Aorta (tissue), 5 donors: ENCODE results near the gene TOM1L2. TPM values are rescaled to one million over a fixed set of nuclear protein-coding genes. Genes with fewer than 3 reads are reported as not detected.

Source experiments
- ATAC-seq: fragments of 200-7000 bp; cut with Tn5 transposase; one replicate; pipeline ENCODE4 v1.9.1; 2022; ENCODE audit warnings: moderate library complexity; ENCODE audit not compliant: low FRiP score
- DNase-seq, 2 donors: peaks; one replicate each; pipeline ENCODE4 v3.0.0-alpha.2; 2020
- H3K27ac ChIP-seq, 2 donors: one replicate each; pipeline ENCODE4 v1.5.1; 2013; ENCODE audit warnings: low read length in 2 of 2, mild to moderate bottlenecking in 2 of 2, moderate library complexity in 2 of 2, control low read depth in 1 of 2, inconsistent platforms in 1 of 2, low read depth in 1 of 2
- H3K27me3 ChIP-seq, 2 donors: one replicate each; pipeline ENCODE4 v1.6.1; 2013; ENCODE audit warnings: control low read depth in 1 of 2, low read length in 1 of 2, mild to moderate bottlenecking in 1 of 2, moderate library complexity in 1 of 2; ENCODE audit not compliant: insufficient read depth in 2 of 2, control insufficient read depth in 1 of 2
- H3K36me3 ChIP-seq, 2 donors: one replicate each; pipeline ENCODE4 v1.6.1; 2013; ENCODE audit warnings: control low read depth in 1 of 2, low read length in 1 of 2, mild to moderate bottlenecking in 1 of 2; ENCODE audit not compliant: insufficient read depth in 2 of 2, control insufficient read depth in 1 of 2
- H3K4me1 ChIP-seq, 2 donors: one replicate each; pipeline ENCODE4 v1.6.1; 2013; ENCODE audit warnings: low read length in 2 of 2, control low read depth in 1 of 2, mild to moderate bottlenecking in 1 of 2, moderate library complexity in 1 of 2; ENCODE audit not compliant: insufficient read depth in 2 of 2, control insufficient read depth in 1 of 2
- H3K4me3 ChIP-seq, 2 donors: one replicate each; pipeline ENCODE4 v1.5.1; 2013; ENCODE audit warnings: low read length in 2 of 2, control low read depth in 1 of 2, mild to moderate bottlenecking in 1 of 2
- H3K9me3 ChIP-seq: one replicate; pipeline ENCODE4 v1.6.1; 2013; ENCODE audit warnings: mild to moderate bottlenecking, low read length; ENCODE audit not compliant: control insufficient read depth
- WGBS, 2 donors: extraction: QIAGEN DNeasy Blood & Tissue Kit; methylation state at CpG; one replicate each; pipeline ENCODE4 v1.1.7; 2013; 5-methylcytosine and 5-hydroxymethylcytosine counted together
- intact Hi-C, 2 donors: fragments of 100-400 bp; cut with DNase I; formaldehyde crosslinking; loops; one replicate each; pipeline versions ENCODE4 v1.14.2 to v1.15.0; 2022
- polyA plus RNA-seq, 2 donors: library from polyadenylated mRNA; stranded (reverse); fragments of 200-250 nt; gene quantifications; one replicate each; pipeline ENCODE4 v1.2.3, GENCODE V29; 2013
- total RNA-seq, 2 donors: library from RNA; stranded (reverse); fragmentation: NEBNext Ultra II Directional; extraction: Animal tissue kit (Norgen Biotek cat#: 25700); gene quantifications; one replicate each; pipeline ENCODE4 v1.2.1, GENCODE V29; 2021
- donor health status: healthy with polysubstance abuse.
- donor health status: Bipolar disorder and iron deficiency.
- donor health status: DM: no; HTN: no; CAD: no.
- donor health status: DM: no; HTN: no; CAD: no.
- donor health status: DM: yes; HTN: yes; CAD: no.

Gene TOM1L2
- total and polyA plus RNA-seq, 4 donors = 11.9 to 74.9 (median 54.8) TPM

DNA sequence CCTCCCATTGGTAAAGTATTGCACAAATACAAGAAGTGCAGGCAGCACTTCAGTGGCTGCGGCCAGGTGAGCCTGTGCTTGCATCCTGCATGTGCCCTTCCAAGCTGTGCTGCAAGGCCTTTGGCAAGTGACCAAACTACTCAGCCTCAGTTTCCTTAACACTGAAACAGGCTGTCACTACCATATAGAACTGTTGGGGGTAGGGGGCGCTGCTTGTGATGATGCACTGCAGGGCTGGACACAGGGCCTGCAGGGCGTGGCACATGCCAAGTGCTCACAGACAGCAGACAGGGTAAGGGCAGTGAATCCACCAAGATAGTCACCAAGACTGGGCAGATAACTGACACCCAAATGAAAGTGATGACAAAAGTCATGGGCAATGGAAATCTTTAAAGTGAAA is 69.8 kb downstream of the TOM1L2 start:
- 96 to 98% methylated on average over 3 of the region's 3 CpGs for WGBS, 2 donors
- Histone ChIP-seq H3K9me3 (no peaks in the 10 kb centered on the region), H3K36me3 (peaks cover 0 to 3% of the 10 kb centered on the region in 2 donors), H3K4me3 (no peak overlapping the region), H3K27me3 (no peaks in the 10 kb centered on the region), H3K27ac (no peak overlapping the region), H3K4me1 (peaks cover 3 to 6% of the 10 kb centered on the region in 2 donors)
- ATAC-seq (peak; percentile 20), DNase-seq (peak in 1 of 2 donors; percentile 54)
- intact Hi-C loops = no loop called here

DNA sequence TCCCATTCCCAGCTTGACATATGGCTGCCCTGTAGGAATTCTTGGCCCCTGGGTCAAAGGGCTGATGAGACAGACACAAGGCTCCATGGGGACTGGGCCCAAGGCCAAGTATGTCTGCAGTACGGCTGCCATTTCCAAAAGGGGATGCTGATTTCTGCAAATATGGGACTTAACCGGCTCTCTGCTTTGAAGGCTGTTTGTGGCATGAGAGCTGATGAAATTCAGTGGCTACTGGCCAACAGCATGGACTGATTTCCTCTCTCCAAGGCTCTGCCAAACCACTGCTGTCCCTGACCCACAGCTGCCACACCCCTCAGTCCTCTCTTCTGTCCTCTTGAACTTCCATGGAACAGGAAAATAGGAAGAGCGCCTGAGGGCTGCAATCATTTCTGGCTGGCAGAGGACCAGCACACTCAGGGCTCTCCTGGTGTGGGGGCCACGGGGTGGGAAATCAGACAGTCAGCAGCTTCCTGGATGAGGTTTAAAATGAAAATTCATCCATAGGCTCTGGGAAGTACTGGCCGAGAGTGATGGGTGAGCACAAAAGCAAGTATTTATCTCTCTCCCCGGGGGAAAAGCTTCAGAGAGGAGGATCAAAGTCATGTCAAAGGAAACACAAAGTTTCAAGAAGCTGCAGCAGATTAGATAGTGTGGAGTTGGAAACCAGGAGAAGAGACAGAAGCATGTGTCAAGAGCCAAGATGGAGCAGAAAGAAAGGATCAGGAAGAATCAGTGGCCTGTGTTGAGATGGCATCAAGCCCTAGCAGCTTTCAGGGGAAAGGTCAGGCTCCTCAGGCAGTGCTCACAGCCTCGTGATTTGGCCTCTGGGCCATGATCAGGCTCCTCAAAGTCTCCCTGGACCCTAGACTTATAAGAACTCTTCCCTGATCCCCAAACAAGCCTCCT is 71.3 kb downstream of the TOM1L2 start:
- no peaks in the 10 kb centered on the region for H3K9me3 ChIP-seq
- WGBS, 2 donors = 40 to 42% methylated on average over 7 of the region's 7 CpGs
- peak overlapping the region in 1 of 2 donors; percentile 30 for H3K27ac ChIP-seq
- peak; percentile 82 to 89 for DNase-seq
- peak; percentile 92 for ATAC-seq
- no peak overlapping the region for H3K4me3 ChIP-seq
- peaks cover 3 to 6% of the 10 kb centered on the region in 2 donors for H3K4me1 ChIP-seq
- intact Hi-C loops = no loop called here
- no peaks in the 10 kb centered on the region for H3K27me3 ChIP-seq
- peaks cover 0 to 2% of the 10 kb centered on the region in 2 donors for H3K36me3 ChIP-seq

DNA sequence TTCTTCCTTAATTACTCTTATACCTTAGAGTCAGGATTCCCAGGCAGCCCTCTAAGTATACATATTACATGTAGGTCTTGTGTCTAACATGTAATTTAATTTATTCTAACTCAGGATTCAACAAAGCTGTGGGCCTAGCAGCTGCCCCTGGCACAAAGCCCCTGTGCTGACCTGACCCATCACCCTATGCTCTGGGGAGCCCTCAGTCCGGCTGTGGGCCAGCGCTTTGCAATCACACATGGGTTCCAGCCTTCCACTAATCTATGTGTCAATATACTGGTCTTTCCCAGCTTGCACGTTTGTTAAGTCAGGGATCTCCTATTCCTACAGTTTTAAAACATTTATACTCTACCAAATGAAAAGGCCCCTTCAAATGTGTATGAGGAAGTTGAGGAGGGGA is 72.7 kb downstream of the TOM1L2 start:
- peaks cover 3 to 6% of the 10 kb centered on the region in 2 donors for H3K4me1 ChIP-seq
- H3K27me3 ChIP-seq = no peaks in the 10 kb centered on the region
- H3K36me3 ChIP-seq = peaks cover 0 to 4% of the 10 kb centered on the region in 2 donors
- no peak overlapping the region for H3K27ac ChIP-seq
- no peak overlapping the region for H3K4me3 ChIP-seq
- DNase-seq = peak in 1 of 2 donors; percentile 38
- H3K9me3 ChIP-seq = no peaks in the 10 kb centered on the region
- intact Hi-C loops = no loop called here
- ATAC-seq = no peak
- 87 to 92% methylated on average over 3 of the region's 3 CpGs for WGBS, 2 donors

- 92 to 100% methylated on average over 2 of the region's 2 CpGs for WGBS, 2 donors
- intact Hi-C loops = no loop called here
- no peak overlapping the region for H3K4me3 ChIP-seq
Measured at GRCh38 chr17:17898673-17899072, 73.5 kb downstream of the TOM1L2 start.

DNA sequence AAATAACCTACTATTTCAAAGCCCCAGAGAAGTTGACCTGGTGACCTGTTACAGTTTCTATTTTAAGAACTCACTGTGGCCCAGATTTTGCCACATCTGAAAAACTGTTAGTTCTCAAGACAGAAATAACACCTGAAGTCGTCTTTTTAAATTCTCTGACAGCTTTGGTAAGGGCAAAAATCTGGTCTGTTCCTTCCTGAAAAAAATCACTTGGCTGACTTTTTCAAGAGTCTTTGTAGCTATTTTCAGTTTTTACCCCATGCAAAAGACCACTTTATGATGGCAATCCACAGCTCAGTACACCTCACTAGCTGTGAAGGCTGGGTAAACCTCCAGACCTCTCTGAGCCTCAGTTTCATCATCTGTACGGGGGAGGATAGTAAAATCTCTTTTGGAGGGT is 74.8 kb downstream of the TOM1L2 start:
- Histone ChIP-seq H3K27ac (no peak overlapping the region), H3K27me3 (no peaks in the 10 kb centered on the region), H3K9me3 (no peaks in the 10 kb centered on the region), H3K4me1 (peaks cover 3 to 6% of the 10 kb centered on the region in 2 donors), H3K36me3 (peaks cover 0 to 4% of the 10 kb centered on the region in 2 donors), H3K4me3 (no peak overlapping the region)
- intact Hi-C loops = no loop called here
- DNase-seq = no peak
- ATAC-seq = no peak
- WGBS, 2 donors = 63 to 69% methylated on average over 2 of the region's 2 CpGs

More at GRCh38 chr17:17898673-17899072, 73.5 kb downstream of the TOM1L2 start:
- no peak overlapping the region for H3K27ac ChIP-seq
- DNase-seq (no peak), ATAC-seq (no peak)
- no peaks in the 10 kb centered on the region for H3K27me3 ChIP-seq
- H3K36me3 ChIP-seq = peaks cover 0 to 4% of the 10 kb centered on the region in 2 donors
- H3K9me3 ChIP-seq = no peaks in the 10 kb centered on the region
- H3K4me1 ChIP-seq = peaks cover 3 to 6% of the 10 kb centered on the region in 2 donors

DNA sequence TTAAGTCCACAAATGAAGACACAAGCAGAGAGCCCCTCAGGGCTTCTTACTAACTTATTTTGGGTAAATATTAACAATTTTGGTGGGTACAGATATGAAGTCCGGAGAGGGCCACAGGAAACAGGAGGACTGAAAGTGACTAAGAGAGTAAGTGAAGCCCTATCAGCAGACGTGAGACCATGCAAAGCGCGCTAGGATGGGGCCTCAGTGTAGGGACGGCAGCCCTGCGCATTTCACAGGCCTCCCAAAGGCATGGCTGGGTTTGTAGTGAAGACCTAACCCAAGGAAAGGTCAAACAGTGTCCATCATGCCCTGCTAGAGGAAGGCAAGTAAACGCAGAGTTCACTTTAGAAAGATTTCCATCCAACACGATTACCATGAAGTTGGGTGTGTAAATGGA is 75.5 kb downstream of the TOM1L2 start:
- ATAC-seq = no peak
- DNase-seq = peak in 1 of 2 donors; percentile 15
- peaks cover 0 to 4% of the 10 kb centered on the region in 2 donors for H3K36me3 ChIP-seq
- peaks cover 3 to 6% of the 10 kb centered on the region in 2 donors for H3K4me1 ChIP-seq
- no peaks in the 10 kb centered on the region for H3K27me3 ChIP-seq
- H3K4me3 ChIP-seq = no peak overlapping the region
- WGBS, 2 donors = 88% methylated on average over 8 of the region's 8 CpGs
- intact Hi-C loops = no loop called here
- H3K27ac ChIP-seq = no peak overlapping the region
- no peaks in the 10 kb centered on the region for H3K9me3 ChIP-seq

DNA sequence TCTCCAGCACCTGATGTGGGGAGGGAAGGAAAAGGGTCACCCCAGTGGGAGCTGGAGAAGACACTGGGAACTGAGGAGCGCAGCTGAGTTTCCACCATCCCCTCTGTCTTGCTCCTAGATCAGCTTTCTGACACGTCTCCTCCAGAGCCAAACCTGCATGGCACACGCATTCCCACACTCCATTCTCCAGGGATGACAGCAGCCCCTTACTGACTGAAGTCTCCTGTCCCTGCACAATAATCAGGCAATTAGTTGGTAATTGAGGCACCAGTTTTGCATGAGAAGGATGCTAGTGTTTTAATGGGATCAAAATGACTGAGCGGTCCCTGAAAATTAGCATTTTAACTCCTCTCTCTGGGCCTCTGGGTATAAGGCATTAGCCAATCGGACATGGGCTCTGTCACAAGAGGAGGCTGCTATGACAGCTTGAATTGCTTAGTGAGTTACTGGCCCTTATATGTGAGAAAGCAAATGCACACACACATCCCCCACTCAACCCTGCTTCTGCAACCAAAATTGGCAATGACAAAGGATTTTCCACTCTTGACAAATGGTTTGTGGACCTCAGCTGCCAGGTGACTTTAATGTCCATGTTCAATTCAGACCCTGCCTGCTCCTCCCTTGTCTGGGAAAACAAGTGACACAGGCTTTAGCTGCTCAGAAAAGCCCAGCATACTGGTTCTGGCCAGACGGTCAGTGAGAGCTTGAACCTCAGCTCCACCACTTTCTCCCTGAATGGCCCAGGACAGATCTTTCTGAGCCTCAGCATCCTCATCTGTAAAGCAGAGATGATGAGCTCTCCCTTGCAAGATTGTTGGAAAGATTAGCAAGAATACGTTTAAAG is 78.2 kb downstream of the TOM1L2 start:
- intact Hi-C loops = no loop called here
- no peaks in the 10 kb centered on the region for H3K27me3 ChIP-seq
- H3K4me1 ChIP-seq = no peaks in the 10 kb centered on the region
- H3K27ac ChIP-seq = no peak overlapping the region
- DNase-seq (peak in 1 of 2 donors; percentile 15), ATAC-seq (no peak)
- 93 to 94% methylated on average over 7 of the region's 7 CpGs for WGBS, 2 donors
- H3K4me3 ChIP-seq = no peak overlapping the region
- H3K9me3 ChIP-seq = no peaks in the 10 kb centered on the region
- peaks cover 0 to 4% of the 10 kb centered on the region in 2 donors for H3K36me3 ChIP-seq

DNA sequence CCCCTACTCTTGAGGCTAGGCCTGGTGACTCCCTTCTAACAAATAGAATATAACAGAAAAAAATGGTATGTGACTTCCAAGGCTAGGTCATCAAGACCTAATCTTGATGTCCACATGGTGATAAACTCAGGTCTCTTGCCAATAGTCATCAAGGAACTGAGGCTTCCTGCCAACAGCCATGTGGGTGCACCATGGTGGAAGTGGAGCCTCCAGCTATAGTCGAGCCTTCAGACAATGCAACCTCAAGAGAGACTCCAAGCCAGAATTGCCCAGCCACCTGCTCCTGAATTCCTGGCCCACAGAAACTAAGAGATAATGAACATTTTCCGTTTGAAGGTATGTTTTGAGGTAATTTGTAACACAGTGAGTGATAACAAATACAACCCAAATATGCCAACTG is 79.5 kb downstream of the TOM1L2 start:
- H3K36me3 ChIP-seq = peaks cover 0 to 4% of the 10 kb centered on the region in 2 donors
- 61 to 62% methylated on average over 2 of the region's 2 CpGs for WGBS, 2 donors
- intact Hi-C loops = no loop called here

More for the DNA sequence above, 79.5 kb downstream of the TOM1L2 start:
- ATAC-seq = no peak
- Histone ChIP-seq H3K4me1 (no peaks in the 10 kb centered on the region), H3K27me3 (no peaks in the 10 kb centered on the region), H3K27ac (no peak overlapping the region), H3K4me3 (no peak overlapping the region), H3K9me3 (no peaks in the 10 kb centered on the region)
- DNase-seq = peak in 1 of 2 donors; percentile 0
